HCT116 (cell line): ENCODE results near the gene IGFBP2. TPM values are rescaled to one million over a fixed set of nuclear protein-coding genes. Genes with fewer than 3 reads are reported as not detected.

ENCODE experiments used
- ATAC-seq: fragments of 200-7000 bp; cut with Tn5 transposase; 2 replicates; pipeline ENCODE4 v1.9.1; 2020; ENCODE audit warnings: mild to moderate bottlenecking, moderate library complexity
- BruUV-seq: library from RNA; stranded (reverse); fragments of 400-500 nt; replicated peaks from 2 replicates; lab custom pipeline; 2021; lab: Mats Ljungman, UMichigan
- CTCF ChIA-PET: fragments of 300-600 bp; sonication (Branson Sonifier 250); formaldehyde crosslinking; loops from one replicate; lab custom pipeline; 2021; ENCODE audit warnings: antibody characterized with exemption; lab: Charles Lee
- POLR2A ChIA-PET: fragments of 300-600, 350-600 bp; sonication (Branson Sonifier 250); formaldehyde crosslinking; loops from one replicate; lab custom pipeline; 2021; ENCODE audit warnings: antibody characterized with exemption; lab: Charles Lee
- RAD21 ChIA-PET, 2 experiments: fragments of 300-600 bp; sonication (Branson Sonifier 250); formaldehyde crosslinking; loops; one replicate each; lab custom pipeline; 2023; ENCODE audit warnings: low total read pairs in 2 of 2; ENCODE audit not compliant: uncharacterized antibody in 2 of 2, unreplicated experiment in 2 of 2, low non-redundant PET in 1 of 2; lab: Charles Lee
- DNase-seq: peaks from one replicate; pipeline ENCODE4 v3.0.0-alpha.2; 2010; ENCODE audit warnings: low read depth, low spot score
- H2AFZ ChIP-seq: fragments of 200-600 bp; shearing (Covaris generic), sonication (generic); 2 replicates; pipeline ENCODE4 v1.6.1; 2017; ENCODE audit warnings: low read depth, mixed run types, mixed read lengths, antibody characterized with exemption, low read length; ENCODE audit not compliant: poor library complexity, severe bottlenecking
- H3K27ac ChIP-seq: 2 replicates; pipeline ENCODE4 v1.5.1; 2012; ENCODE audit warnings: low read depth, low read length
- H3K27me3 ChIP-seq: fragments of 200-600 bp; sonication (generic); 2 replicates; pipeline ENCODE4 v1.6.1; 2016; ENCODE audit warnings: mixed run types, low read length, mixed read lengths; ENCODE audit not compliant: insufficient read depth
- H3K36me3 ChIP-seq, 2 experiments: fragments of 200-500 bp in 1 of 2; fragments of 200-600 bp in 1 of 2; sonication (Bioruptor generic) in 1 of 2; sonication (generic) in 1 of 2; 2 replicates each; pipeline versions ENCODE4 v1.5.1 to v1.6.1; 2014 to 2016; ENCODE audit warnings: low read length in 2 of 2, inconsistent platforms in 1 of 2, mixed read lengths in 1 of 2, mixed run types in 1 of 2; ENCODE audit not compliant: insufficient read depth in 2 of 2, control insufficient read depth in 1 of 2
- H3K4me1 ChIP-seq, 2 experiments: fragments of 200-600 bp in 1 of 2; sonication (generic) in 1 of 2; 2 replicates each; pipeline versions ENCODE4 v1.5.1 to v1.6.1; 2012 to 2017; ENCODE audit warnings: low read length in 2 of 2, inconsistent platforms in 1 of 2, mild to moderate bottlenecking in 1 of 2, mixed read lengths in 1 of 2, mixed run types in 1 of 2, moderate library complexity in 1 of 2; ENCODE audit not compliant: insufficient read depth in 2 of 2, control insufficient read depth in 1 of 2
- H3K4me2 ChIP-seq: fragments of 200-600 bp; sonication (generic); 2 replicates; pipeline ENCODE4 v1.6.1; 2017; ENCODE audit warnings: mixed run types, low read length, mixed read lengths
- H3K4me3 ChIP-seq, 2 experiments: fragments of 200-600 bp in 1 of 2; sonication (generic) in 1 of 2; replicated peaks in 1 of 2; 2 replicates each; pipeline ENCODE4 v1.5.1; 2011 to 2016; ENCODE audit warnings: low read length in 2 of 2, control low read depth in 1 of 2, low read depth in 1 of 2, mild to moderate bottlenecking in 1 of 2, mixed read lengths in 1 of 2, mixed run types in 1 of 2
- H3K79me2 ChIP-seq: fragments of 200-600 bp; sonication (generic); 2 replicates; pipeline ENCODE4 v1.6.1; 2017; ENCODE audit warnings: mild to moderate bottlenecking, mixed run types, low read length, moderate library complexity, mixed read lengths; ENCODE audit not compliant: insufficient read depth
- H3K9ac ChIP-seq: fragments of 200-600 bp; sonication (generic); 2 replicates; pipeline ENCODE4 v1.6.1; 2016; ENCODE audit warnings: low read length, mixed read lengths
- H3K9me2 ChIP-seq: fragments of 200-600 bp; sonication (generic), shearing (Covaris generic); 2 replicates; pipeline ENCODE4 v1.6.1; 2017; ENCODE audit warnings: mixed run types, mild to moderate bottlenecking, moderate library complexity; ENCODE audit not compliant: insufficient read depth
- H3K9me3 ChIP-seq, 2 experiments: fragments of 200-500 bp in 1 of 2; fragments of 200-600 bp in 1 of 2; sonication (Bioruptor generic) in 1 of 2; sonication (generic) in 1 of 2; 2 replicates each; pipeline ENCODE4 v1.6.1; 2014 to 2017; ENCODE audit warnings: low read length in 2 of 2, mixed read lengths in 2 of 2, inconsistent platforms in 1 of 2, low read depth in 1 of 2, mild to moderate bottlenecking in 1 of 2, mixed run types in 1 of 2, moderate library complexity in 1 of 2; ENCODE audit not compliant: control insufficient read depth in 1 of 2, insufficient read depth in 1 of 2
- H4K20me1 ChIP-seq: fragments of 200-600 bp; sonication (generic), shearing (Covaris generic); 2 replicates; pipeline ENCODE4 v1.6.1; 2017; ENCODE audit warnings: mixed run types, mild to moderate bottlenecking, moderate library complexity; ENCODE audit not compliant: insufficient read depth
- ATF3 ChIP-seq: IDR thresholded peaks from 2 replicates; pipeline ENCODE4 v1.6.1; 2012
- CBX3 ChIP-seq: IDR thresholded peaks from 2 replicates; pipeline ENCODE4 v1.6.1; 2012; ENCODE audit warnings: low read depth
- CEBPB ChIP-seq: IDR thresholded peaks from 2 replicates; pipeline ENCODE4 v1.6.1; 2012; ENCODE audit warnings: low read depth
- EGR1 ChIP-seq: IDR thresholded peaks from 2 replicates; pipeline ENCODE4 v1.6.1; 2012; ENCODE audit warnings: low read depth
- ELF1 ChIP-seq: IDR thresholded peaks from 2 replicates; pipeline ENCODE4 v1.6.1; 2012; ENCODE audit warnings: low read depth, borderline replicate concordance
- EZH2 ChIP-seq: fragments of 200-600 bp; sonication (generic); IDR thresholded peaks from 2 replicates; pipeline ENCODE4 v1.6.1; 2017; ENCODE audit warnings: antibody characterized with exemption, mixed run types
- EZH2phosphoT487 ChIP-seq: fragments of 200-600 bp; IDR thresholded peaks from 2 replicates; pipeline ENCODE4 v1.6.1; 2018; ENCODE audit warnings: antibody characterized with exemption, borderline replicate concordance
- FOSL1 ChIP-seq: IDR thresholded peaks from 2 replicates; pipeline ENCODE4 v1.6.1; 2012; ENCODE audit warnings: low read depth
- JUND ChIP-seq: IDR thresholded peaks from 2 replicates; pipeline ENCODE4 v1.6.1; 2012
- POLR2A ChIP-seq: IDR thresholded peaks from 2 replicates; pipeline ENCODE4 v1.7.0; 2011; ENCODE audit warnings: borderline replicate concordance; ENCODE audit not compliant: insufficient read depth, insufficient read length; ENCODE audit errors: extremely low read depth
- POLR2AphosphoS5 ChIP-seq: IDR thresholded peaks from 2 replicates; pipeline ENCODE4 v1.6.1; 2011; ENCODE audit warnings: mild to moderate bottlenecking, low read depth, low read length, moderate library complexity
- RAD21 ChIP-seq: IDR thresholded peaks from 2 replicates; pipeline ENCODE4 v1.6.1; 2012; ENCODE audit warnings: low read depth, mild to moderate bottlenecking
- REST ChIP-seq: IDR thresholded peaks from 2 replicates; pipeline ENCODE4 v1.6.1; 2012; ENCODE audit warnings: low read depth
- SIN3A ChIP-seq: IDR thresholded peaks from 2 replicates; pipeline ENCODE4 v1.6.1; 2012; ENCODE audit warnings: low read depth
- SP1 ChIP-seq: IDR thresholded peaks from 2 replicates; pipeline ENCODE4 v1.6.1; 2012; ENCODE audit warnings: low read depth
- SRF ChIP-seq: IDR thresholded peaks from 2 replicates; pipeline ENCODE4 v1.6.1; 2012; ENCODE audit warnings: low read depth
- YY1 ChIP-seq: IDR thresholded peaks from 2 replicates; pipeline ENCODE4 v1.6.1; 2011; ENCODE audit warnings: low read length, low read depth, moderate library complexity, mild to moderate bottlenecking; ENCODE audit not compliant: insufficient replicate concordance; ENCODE audit errors: extremely low read depth
- ZFX ChIP-seq: fragments of 450-650 bp; IDR thresholded peaks from 2 replicates; pipeline ENCODE4 v1.6.1; 2017
- ZNF274 ChIP-seq: fragments of 200-500 bp; sonication (Bioruptor generic); IDR thresholded peaks from 2 replicates; pipeline ENCODE4 v1.6.1; 2014; ENCODE audit warnings: mild to moderate bottlenecking, low read depth, low read length, inconsistent platforms
- intact Hi-C: fragments of 100-400 bp; cut with micrococcal nuclease; formaldehyde crosslinking; loops from 2 replicates; pipeline ENCODE4 v1.10.0; 2022
- total RNA-seq: library from RNA; stranded (reverse); gene quantifications from one replicate; pipeline ENCODE4 v1.2.1, GENCODE V29; 2021; ENCODE audit not compliant: unreplicated experiment
- TF ChIP-seq, protein P1 (sequence below), 3 experiments: fragments of 200-600 bp in 1 of 3; sonication (generic) in 1 of 3; IDR thresholded peaks in 2 of 3; conservative IDR thresholded peaks in 1 of 3; 2 replicates each; pipeline ENCODE4 v1.5.1; 2012 to 2017; ENCODE audit warnings: low read depth in 2 of 3, low read length in 2 of 3, antibody characterized with exemption in 1 of 3, borderline replicate concordance in 1 of 3, control low read depth in 1 of 3, mild to moderate bottlenecking in 1 of 3, mixed read lengths in 1 of 3, mixed run types in 1 of 3, moderate library complexity in 1 of 3; ENCODE audit not compliant: insufficient read depth in 1 of 3

Gene IGFBP2
- total RNA-seq, 1 experiment from 2014 or later: 143 TPM

- intact Hi-C loops: no loop called here
- CTCF ChIA-PET: no interaction called here
These were observed 36.2 kb upstream of the IGFBP2 start for GRCh38 chr2:216596980-216597509.

More at GRCh38 chr2:216596980-216597509, 36.2 kb upstream of the IGFBP2 start:
- Histone ChIP-seq H3K79me2 (no peaks in the 10 kb centered on the region), H3K36me3 (no peaks in the 10 kb centered on the region), H3K27me3 (0 out of 2 replicates have a peak, but pooled peaks cover 3% of the 10 kb centered on the region), H2AFZ (peak overlapping the region; percentile 76), H3K4me1 (peaks cover 13 to 17% of the 10 kb centered on the region in 2 experiments), H3K27ac (peak overlapping the region; percentile 39; the same call in 1 of the 2 replicates), H3K9me2 (no peaks in the 10 kb centered on the region), H3K9me3 (no peaks in the 10 kb centered on the region), H3K9ac (no peak overlapping the region), H3K4me2 (peak overlapping the region; percentile 57), H4K20me1 (no peaks in the 10 kb centered on the region), H3K4me3 (no peak overlapping the region)
- ATAC-seq (peak; percentile 49), DNase-seq (no peak)
- ChIA-PET POLR2A (no interaction called here), RAD21 (no interaction called here)
- no TSS peak for BruUV-seq
- TF ChIP-seq SRF (no peak), POLR2A (no peak), CEBPB (no peak), YY1 (no peak), REST (no peak), ZNF274 (no peak), ATF3 (no peak), JUND (no peak), ELF1 (no peak), SP1 (no peak), SIN3A (no peak), CBX3 (no peak), EZH2phosphoT487 (no peak), POLR2AphosphoS5 (no peak), EZH2 (no peak), EGR1 (no peak), FOSL1 (no peak), RAD21 (no peak), ZFX (no peak)
- TF ChIP-seq, protein P1, sequence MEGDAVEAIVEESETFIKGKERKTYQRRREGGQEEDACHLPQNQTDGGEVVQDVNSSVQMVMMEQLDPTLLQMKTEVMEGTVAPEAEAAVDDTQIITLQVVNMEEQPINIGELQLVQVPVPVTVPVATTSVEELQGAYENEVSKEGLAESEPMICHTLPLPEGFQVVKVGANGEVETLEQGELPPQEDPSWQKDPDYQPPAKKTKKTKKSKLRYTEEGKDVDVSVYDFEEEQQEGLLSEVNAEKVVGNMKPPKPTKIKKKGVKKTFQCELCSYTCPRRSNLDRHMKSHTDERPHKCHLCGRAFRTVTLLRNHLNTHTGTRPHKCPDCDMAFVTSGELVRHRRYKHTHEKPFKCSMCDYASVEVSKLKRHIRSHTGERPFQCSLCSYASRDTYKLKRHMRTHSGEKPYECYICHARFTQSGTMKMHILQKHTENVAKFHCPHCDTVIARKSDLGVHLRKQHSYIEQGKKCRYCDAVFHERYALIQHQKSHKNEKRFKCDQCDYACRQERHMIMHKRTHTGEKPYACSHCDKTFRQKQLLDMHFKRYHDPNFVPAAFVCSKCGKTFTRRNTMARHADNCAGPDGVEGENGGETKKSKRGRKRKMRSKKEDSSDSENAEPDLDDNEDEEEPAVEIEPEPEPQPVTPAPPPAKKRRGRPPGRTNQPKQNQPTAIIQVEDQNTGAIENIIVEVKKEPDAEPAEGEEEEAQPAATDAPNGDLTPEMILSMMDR (IDR thresholded peaks at IDR 0.05 in 2 of 3, conservative IDR thresholded peaks at IDR 0.05 in 1 of 3; ENCODE audit: borderline replicate concordance in 1 of 3, insufficient read depth in 1 of 3, low read depth in 2 of 3, low read length in 2 of 3): no peak
